Smooth muscle cell (in vitro differentiated cells): Measurements from ENCODE around the gene PML. TPM values are rescaled to one million over a fixed set of nuclear protein-coding genes. Genes with fewer than 3 reads are reported as not detected.

Experiments
- DNase-seq: peaks from one replicate; lab custom pipeline; 2025; ENCODE audit not compliant: unreplicated experiment; lab: John Stamatoyannopoulos, UW
- H2AFZ ChIP-seq: fragments of 200-600 bp; sonication (generic); 2 replicates; pipeline ENCODE4 v1.6.0; 2016; ENCODE audit warnings: antibody characterized with exemption, low read depth, mild to moderate bottlenecking
- H3F3A ChIP-seq: fragments of 200-600 bp; sonication (generic); 2 replicates; pipeline ENCODE4 v1.6.0; 2017; ENCODE audit warnings: antibody characterized with exemption, low read depth
- H3K27ac ChIP-seq: fragments of 200-600 bp; sonication (generic); 2 replicates; pipeline ENCODE4 v1.5.1; 2016; ENCODE audit warnings: low read depth, mild to moderate bottlenecking
- H3K27me3 ChIP-seq: fragments of 200-600 bp; sonication (generic); 2 replicates; pipeline ENCODE4 v1.6.1; 2016; ENCODE audit warnings: low read depth, mild to moderate bottlenecking
- H3K36me3 ChIP-seq: fragments of 200-600 bp; sonication (generic); 2 replicates; pipeline ENCODE4 v1.5.1; 2016; ENCODE audit warnings: low read depth
- H3K4me1 ChIP-seq: fragments of 200-600 bp; sonication (generic); 2 replicates; pipeline ENCODE4 v1.5.1; 2016; ENCODE audit warnings: low read depth
- H3K4me2 ChIP-seq: fragments of 200-600 bp; sonication (generic); 2 replicates; pipeline ENCODE4 v1.6.0; 2016; ENCODE audit warnings: mild to moderate bottlenecking
- H3K4me3 ChIP-seq: fragments of 200-600 bp; sonication (generic); 2 replicates; pipeline ENCODE4 v1.5.1; 2016; ENCODE audit warnings: mild to moderate bottlenecking
- H3K79me2 ChIP-seq: fragments of 200-600 bp; sonication (generic); 2 replicates; pipeline ENCODE4 v1.6.0; 2016; ENCODE audit warnings: low read depth, mild to moderate bottlenecking
- H3K9ac ChIP-seq: fragments of 200-600 bp; sonication (generic); 2 replicates; pipeline ENCODE4 v1.6.0; 2016; ENCODE audit warnings: low read depth
- H3K9me3 ChIP-seq: fragments of 200-600 bp; sonication (generic); replicated peaks from 2 replicates; pipeline ENCODE4 v1.5.1; 2016; ENCODE audit warnings: low read depth
- H4K20me1 ChIP-seq: fragments of 200-600 bp; sonication (generic); 2 replicates; pipeline ENCODE4 v1.6.0; 2016; ENCODE audit warnings: low read depth
- WGBS: methylation state at CpG from one replicate; pipeline ENCODE4 v1.1.7; 2016; ENCODE audit warnings: low lambda C conversion rate; 5-methylcytosine and 5-hydroxymethylcytosine counted together
- polyA plus RNA-seq: library from polyadenylated mRNA; unstranded; fragments of >200 nt; fragmentation: Nextera tagmentation; extraction: Ambion mirVana; gene quantifications from 2 replicates; pipeline ENCODE4 v1.2.1, GENCODE V29; 2016
- total RNA-seq: library from RNA; depleted of rRNA; stranded (reverse); fragments of >200 nt; gene quantifications from 2 replicates; pipeline ENCODE4 v1.2.3, GENCODE V29; 2014
- TF ChIP-seq, protein P1 (sequence below): fragments of 200-600 bp; sonication (generic); IDR thresholded peaks from 2 replicates; pipeline ENCODE4 v1.5.1; 2017; ENCODE audit warnings: borderline replicate concordance, mild to moderate bottlenecking, antibody characterized with exemption; ENCODE audit not compliant: insufficient read depth, poor library complexity, severe bottlenecking

PML gene
- total and polyA plus RNA-seq, 2 experiments from 2014 or later = 33.7 to 34.1 TPM

DNA sequence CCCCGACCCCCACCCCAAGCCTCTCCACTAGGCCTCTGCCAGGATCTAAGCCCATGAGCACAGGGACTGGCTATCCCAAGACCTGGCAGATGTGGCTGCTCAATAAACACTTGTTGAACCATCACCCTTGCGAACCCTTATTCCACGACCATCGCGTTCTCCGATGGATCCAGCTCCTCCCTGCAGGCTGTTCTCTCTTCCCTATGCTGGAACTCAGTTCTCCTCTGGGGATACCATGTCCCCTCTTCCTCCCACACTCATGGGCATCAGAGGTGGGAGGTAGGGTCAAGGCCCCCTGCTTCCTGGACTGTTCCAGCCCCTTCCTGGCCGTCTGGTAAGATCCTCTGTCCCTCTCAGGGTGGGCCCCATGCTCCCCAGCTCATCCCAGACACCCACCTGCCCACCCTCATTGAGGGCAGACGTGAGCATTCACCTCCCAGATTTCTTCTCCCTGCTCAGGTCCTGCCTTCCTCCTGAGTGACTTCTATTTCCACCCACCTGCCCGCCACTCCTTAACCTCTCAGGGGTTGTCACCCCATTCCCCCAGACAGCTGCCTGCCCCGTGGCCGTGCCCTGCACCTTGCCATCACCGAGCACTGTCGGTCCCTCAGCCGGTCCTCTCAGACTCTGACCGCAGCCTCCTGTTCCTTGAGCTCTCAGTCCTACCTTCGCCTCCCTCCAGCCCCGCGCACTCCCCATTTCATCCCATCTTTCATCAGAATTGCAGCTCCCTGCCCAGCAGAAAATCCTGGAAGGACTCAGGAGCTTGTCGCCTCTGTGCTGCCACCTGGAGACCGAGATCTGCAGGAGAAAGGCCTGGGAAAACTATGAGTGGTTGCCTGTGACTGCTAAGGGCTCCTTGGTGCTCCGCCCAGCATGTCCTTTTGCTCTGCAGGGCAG, 42.0 kb downstream of the PML start:
- 72% methylated on average over 20 of the region's 21 CpGs for WGBS
- no peak overlapping the region for H3K4me2 ChIP-seq
- DNase-seq = no peak
- no peaks in the 10 kb centered on the region for H3K27me3 ChIP-seq
- H3K9ac ChIP-seq = no peak overlapping the region
- TF ChIP-seq, protein P1, sequence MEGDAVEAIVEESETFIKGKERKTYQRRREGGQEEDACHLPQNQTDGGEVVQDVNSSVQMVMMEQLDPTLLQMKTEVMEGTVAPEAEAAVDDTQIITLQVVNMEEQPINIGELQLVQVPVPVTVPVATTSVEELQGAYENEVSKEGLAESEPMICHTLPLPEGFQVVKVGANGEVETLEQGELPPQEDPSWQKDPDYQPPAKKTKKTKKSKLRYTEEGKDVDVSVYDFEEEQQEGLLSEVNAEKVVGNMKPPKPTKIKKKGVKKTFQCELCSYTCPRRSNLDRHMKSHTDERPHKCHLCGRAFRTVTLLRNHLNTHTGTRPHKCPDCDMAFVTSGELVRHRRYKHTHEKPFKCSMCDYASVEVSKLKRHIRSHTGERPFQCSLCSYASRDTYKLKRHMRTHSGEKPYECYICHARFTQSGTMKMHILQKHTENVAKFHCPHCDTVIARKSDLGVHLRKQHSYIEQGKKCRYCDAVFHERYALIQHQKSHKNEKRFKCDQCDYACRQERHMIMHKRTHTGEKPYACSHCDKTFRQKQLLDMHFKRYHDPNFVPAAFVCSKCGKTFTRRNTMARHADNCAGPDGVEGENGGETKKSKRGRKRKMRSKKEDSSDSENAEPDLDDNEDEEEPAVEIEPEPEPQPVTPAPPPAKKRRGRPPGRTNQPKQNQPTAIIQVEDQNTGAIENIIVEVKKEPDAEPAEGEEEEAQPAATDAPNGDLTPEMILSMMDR = peak; percentile 49
- H3K79me2 ChIP-seq = no peaks in the 10 kb centered on the region
- no peak overlapping the region for H2AFZ ChIP-seq
- H3K36me3 ChIP-seq = no peaks in the 10 kb centered on the region
- peaks cover 15% of the 10 kb centered on the region for H3K4me1 ChIP-seq
- H4K20me1 ChIP-seq = no peaks in the 10 kb centered on the region
- H3F3A ChIP-seq = peaks cover 14% of the 10 kb centered on the region
- H3K4me3 ChIP-seq = no peak overlapping the region
- no peak overlapping the region for H3K27ac ChIP-seq
- H3K9me3 ChIP-seq = no peaks in the 10 kb centered on the region

DNA sequence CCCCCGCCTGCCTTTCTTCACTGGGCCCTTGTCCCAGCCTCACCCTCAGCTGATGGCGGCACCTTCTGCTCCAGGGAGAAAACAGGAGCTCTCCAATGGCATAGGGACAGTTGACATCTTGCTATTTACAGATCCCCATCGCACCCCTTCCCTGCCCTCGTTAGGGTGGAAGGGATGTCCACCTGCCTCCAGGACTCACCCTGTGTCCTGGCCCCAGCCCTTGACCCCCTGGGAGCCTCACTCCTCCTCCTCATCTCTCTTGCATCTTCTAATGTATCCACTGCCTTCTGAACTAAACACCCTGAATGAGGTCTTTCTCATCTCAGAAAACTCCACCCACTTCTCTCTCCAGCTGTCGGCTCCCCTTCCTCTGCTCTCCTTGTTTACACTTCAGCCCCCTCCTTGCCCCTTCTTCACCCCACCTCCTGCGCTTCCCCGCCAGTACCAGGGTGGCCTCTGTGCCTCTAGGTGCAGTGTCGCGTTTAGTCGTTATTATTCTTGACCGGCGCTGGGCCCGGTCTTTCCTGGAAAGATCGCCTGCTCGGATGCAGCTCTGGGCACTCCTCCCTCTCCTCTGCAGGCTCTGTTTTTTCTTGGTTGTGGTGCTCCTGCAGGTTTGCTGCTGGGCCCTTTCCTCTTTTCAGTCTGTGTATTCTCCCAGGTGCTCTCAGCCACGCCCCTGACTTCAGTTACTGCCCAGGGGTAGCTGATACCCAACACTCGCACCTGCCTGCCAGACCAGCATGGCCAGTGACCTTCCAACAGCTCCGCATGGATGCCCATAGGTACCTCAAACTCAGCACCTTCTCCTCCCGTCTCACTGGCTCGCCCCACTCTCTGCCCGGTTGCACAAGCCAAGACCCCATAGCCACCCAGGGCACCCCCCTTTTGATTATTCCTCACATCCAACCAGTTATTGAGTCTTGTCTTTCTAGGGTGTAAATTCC, 42.9 kb downstream of the PML start:
- Histone ChIP-seq H4K20me1 (no peaks in the 10 kb centered on the region), H3K27ac (no peak overlapping the region), H3K36me3 (no peaks in the 10 kb centered on the region), H2AFZ (no peak overlapping the region), H3K4me2 (no peak overlapping the region), H3K4me1 (peaks cover 18% of the 10 kb centered on the region), H3F3A (peaks cover 14% of the 10 kb centered on the region), H3K27me3 (no peaks in the 10 kb centered on the region), H3K79me2 (no peaks in the 10 kb centered on the region), H3K4me3 (no peak overlapping the region), H3K9me3 (no peaks in the 10 kb centered on the region), H3K9ac (no peak overlapping the region)
- DNase-seq = no peak
- TF ChIP-seq, protein P1 = no peak
- 90% methylated on average over 21 of the region's 21 CpGs for WGBS

DNA sequence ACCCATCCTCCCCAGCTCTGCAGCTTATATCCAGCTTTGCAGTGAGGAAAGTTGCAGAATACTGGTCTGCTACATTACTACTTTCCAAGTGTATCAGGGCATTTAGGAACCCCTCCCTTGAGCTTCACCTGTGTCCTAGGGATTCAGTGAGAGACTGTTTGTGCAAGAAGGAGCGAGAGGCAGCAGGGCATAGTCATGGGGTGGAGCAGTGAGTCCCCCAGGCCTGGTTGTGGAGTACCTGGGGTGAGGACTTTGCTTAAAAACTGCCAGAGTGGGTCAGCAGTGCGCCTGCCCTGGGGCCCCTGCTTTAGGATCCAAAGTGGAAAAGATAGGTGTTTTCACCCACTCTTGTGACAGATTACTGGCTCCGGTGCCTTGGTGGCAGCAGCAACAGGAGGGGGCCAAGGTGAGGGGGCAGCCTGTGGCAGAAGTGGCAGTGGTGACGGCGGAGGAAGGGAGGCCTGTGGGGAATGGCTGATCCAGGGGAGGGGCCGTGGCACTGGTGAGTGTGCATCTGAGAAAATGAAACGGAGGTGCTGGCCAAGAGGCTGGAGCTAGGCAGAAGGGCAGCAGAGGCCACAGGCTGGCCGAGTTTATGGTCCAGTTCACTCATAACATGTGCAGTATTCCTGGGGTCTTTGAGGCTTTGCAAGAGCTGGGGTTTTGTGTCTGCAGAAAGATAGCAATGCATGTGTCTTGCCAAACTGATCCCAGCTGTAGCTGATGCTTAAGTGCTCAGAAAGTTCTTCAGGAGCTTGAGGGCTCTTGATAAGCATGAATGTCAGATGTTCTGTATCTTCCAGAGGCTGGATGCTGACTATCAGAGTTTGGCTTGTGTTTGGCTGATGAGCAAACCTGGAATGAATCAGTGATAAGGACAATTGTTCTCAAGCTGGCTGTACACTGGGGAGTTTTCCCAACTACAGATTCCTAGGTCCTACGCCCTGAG, 44.5 kb downstream of the PML start:
- no peak for DNase-seq
- H3K4me1 ChIP-seq = peaks cover 18% of the 10 kb centered on the region
- H3K27ac ChIP-seq = peak overlapping the region; percentile 98
- H2AFZ ChIP-seq = no peak overlapping the region
- no peak overlapping the region for H3K9ac ChIP-seq
- H3K4me3 ChIP-seq = no peak overlapping the region
- no peaks in the 10 kb centered on the region for H4K20me1 ChIP-seq
- peaks cover 14% of the 10 kb centered on the region for H3F3A ChIP-seq
- no peaks in the 10 kb centered on the region for H3K27me3 ChIP-seq
- WGBS = 68% methylated on average over 9 of the region's 9 CpGs
- no peaks in the 10 kb centered on the region for H3K9me3 ChIP-seq
- no peaks in the 10 kb centered on the region for H3K36me3 ChIP-seq
- no peaks in the 10 kb centered on the region for H3K79me2 ChIP-seq
- H3K4me2 ChIP-seq = peak overlapping the region; percentile 80
- TF ChIP-seq, protein P1 = no peak
